Dedifferentiated amniotic fluid mesenchymal stem cell (primary cell): ENCODE data around the gene ADAM19.

Source experiments
- DNase-seq: peaks from one replicate; pipeline ENCODE4 v3.0.0-alpha.2; 2016; ENCODE audit errors: extremely low spot score

Gene ADAM19

GRCh38 chr5:157516626-157517325 lies 58.8 kb downstream of the ADAM19 start:
- peak; percentile 60 for DNase-seq

- peak; percentile 54 for DNase-seq
These were observed 59.6 kb downstream of the ADAM19 start for GRCh38 chr5:157516006-157516405.

GRCh38 chr5:157514974-157515373 lies 60.6 kb downstream of the ADAM19 start:
- no peak for DNase-seq

- DNase-seq = no peak
These were observed 62.4 kb downstream of the ADAM19 start for GRCh38 chr5:157513182-157513581.

- peak; percentile 94 for DNase-seq
These were observed 63.6 kb downstream of the ADAM19 start for GRCh38 chr5:157511651-157512644.

- no peak for DNase-seq
These were observed 64.9 kb downstream of the ADAM19 start for GRCh38 chr5:157510682-157511081.

- DNase-seq = no peak
These were observed 66.0 kb downstream of the ADAM19 start for GRCh38 chr5:157509587-157509986.

GRCh38 chr5:157509093-157509492 lies 66.5 kb downstream of the ADAM19 start:
- no peak for DNase-seq

GRCh38 chr5:157506981-157507780 lies 68.4 kb downstream of the ADAM19 start:
- no peak for DNase-seq

- no peak for DNase-seq
These were observed 69.4 kb downstream of the ADAM19 start for GRCh38 chr5:157506066-157506590.

GRCh38 chr5:157505496-157505895 lies 70.1 kb downstream of the ADAM19 start:
- no peak for DNase-seq

- DNase-seq = no peak
These were observed 71.5 kb downstream of the ADAM19 start for GRCh38 chr5:157504053-157504452.

GRCh38 chr5:157502143-157502647 lies 73.4 kb downstream of the ADAM19 start:
- DNase-seq = no peak

GRCh38 chr5:157497875-157498611 lies 77.5 kb downstream of the ADAM19 start:
- DNase-seq = no peak

GRCh38 chr5:157496864-157497263 lies 78.7 kb downstream of the ADAM19 start:
- DNase-seq = no peak

- DNase-seq = no peak
These were observed 81.3 kb downstream of the ADAM19 start for GRCh38 chr5:157494178-157494832.

- DNase-seq = no peak
These were observed 82.7 kb downstream of the ADAM19 start for GRCh38 chr5:157492886-157493285.

- DNase-seq = no peak
These were observed 84.0 kb downstream of the ADAM19 start for GRCh38 chr5:157491471-157491995.

- DNase-seq = no peak
These were observed 88.2 kb downstream of the ADAM19 start for GRCh38 chr5:157487358-157487757.

- DNase-seq = no peak
These were observed 88.7 kb downstream of the ADAM19 start for GRCh38 chr5:157486861-157487260.
